Testis (tissue), 2 donors: ENCODE measurements around the gene TMEM201.

Experiments
- CTCF ChIP-seq, 3 experiments: fragments of 450-650 bp in 2 of 3; fragments of 200-600 bp in 1 of 3; sonication (generic) in 1 of 3; IDR thresholded peaks; one replicate each; pipeline ENCODE4 v1.5.1; 2016 to 2019; ENCODE audit warnings: antibody characterized with exemption in 3 of 3, mild to moderate bottlenecking in 2 of 3, moderate library complexity in 1 of 3
- POLR2A ChIP-seq: fragments of 450-650 bp; IDR thresholded peaks from one replicate; pipeline ENCODE4 v1.6.1; 2017; ENCODE audit warnings: antibody characterized with exemption, mild to moderate bottlenecking, moderate library complexity

- TF ChIP-seq CTCF (IDR thresholded peaks at IDR 0.05) (no peak), POLR2A (no peak)
Observed at GRCh38 chr1:9652379-9653209, 63.9 kb downstream of the TMEM201 start.
